SK-N-SH treated with all-trans-retinoic acid at 6 μM for 48 hours (cell line): ENCODE results near the gene RETREG1.

Source experiments
- ATAC-seq: fragments of 200-7000 bp; cut with Tn5 transposase; 3 replicates; pipeline ENCODE4 v1.9.1; 2020; ENCODE audit warnings: mild to moderate bottlenecking, moderate library complexity
- ARNTL ChIP-seq: fragments of 450-650 bp; formaldehyde crosslinking; IDR thresholded peaks from 2 replicates; pipeline ENCODE4 v1.5.0; 2020; ENCODE audit warnings: low read depth, mild to moderate bottlenecking, moderate library complexity, borderline replicate concordance
- BACH2 ChIP-seq: fragments of 250-450 bp; sonication (Bioruptor Pico); IDR thresholded peaks from 2 replicates; pipeline ENCODE4 v1.9.0; 2021; ENCODE audit warnings: mild to moderate bottlenecking, borderline replicate concordance
- CREB5 ChIP-seq: fragments of 250-450 bp; sonication (Bioruptor Pico); IDR thresholded peaks from 2 replicates; pipeline ENCODE4 v1.5.1; 2020; ENCODE audit warnings: low read depth, mild to moderate bottlenecking, moderate library complexity
- CSDC2 ChIP-seq: fragments of 250-450 bp; sonication (Bioruptor Pico); IDR thresholded peaks from 2 replicates; pipeline ENCODE4 v1.5.0; 2020; ENCODE audit warnings: mild to moderate bottlenecking, moderate library complexity
- CSRNP3 ChIP-seq: fragments of 250-450 bp; sonication (Bioruptor Pico); IDR thresholded peaks from 2 replicates; pipeline ENCODE4 v1.5.1; 2021; ENCODE audit warnings: mild to moderate bottlenecking, moderate library complexity
- ESRRG ChIP-seq: fragments of 250-450 bp; sonication (Bioruptor Pico); IDR thresholded peaks from 2 replicates; pipeline ENCODE4 v1.6.1; 2021; ENCODE audit warnings: mild to moderate bottlenecking
- GLIS3 ChIP-seq: fragments of 250-450 bp; sonication (Bioruptor Pico); IDR thresholded peaks from 2 replicates; pipeline ENCODE4 v1.5.0; 2020; ENCODE audit warnings: mild to moderate bottlenecking, moderate library complexity
- ISL1 ChIP-seq: fragments of 250-450 bp; sonication (Bioruptor Pico); IDR thresholded peaks from 2 replicates; pipeline ENCODE4 v2.1.2; 2022; ENCODE audit warnings: mild to moderate bottlenecking, moderate library complexity
- OSR1 ChIP-seq: fragments of 250-450 bp; sonication (Bioruptor Pico); IDR thresholded peaks from 2 replicates; pipeline ENCODE4 v1.8.0; 2022; ENCODE audit warnings: moderate library complexity, mild to moderate bottlenecking, inconsistent platforms
- PATZ1 ChIP-seq: fragments of 250-450 bp; sonication (Bioruptor Pico); IDR thresholded peaks from 2 replicates; pipeline ENCODE4 v1.8.0; 2020; ENCODE audit warnings: mild to moderate bottlenecking, moderate library complexity, borderline replicate concordance
- POU6F1 ChIP-seq: fragments of 250-450 bp; sonication (Bioruptor Pico); IDR thresholded peaks from 2 replicates; pipeline ENCODE4 v1.8.0; 2021; ENCODE audit warnings: low read depth, mild to moderate bottlenecking, moderate library complexity, borderline replicate concordance
- PPARA ChIP-seq: fragments of 250-450 bp; sonication (Bioruptor Pico); IDR thresholded peaks from 2 replicates; pipeline ENCODE4 v1.5.0; 2020; ENCODE audit warnings: mild to moderate bottlenecking, borderline replicate concordance
- RARB ChIP-seq: fragments of 250-450 bp; sonication (Bioruptor Pico); IDR thresholded peaks from 2 replicates; pipeline ENCODE4 v1.8.0; 2021; ENCODE audit warnings: mild to moderate bottlenecking, moderate library complexity
- SNAI2 ChIP-seq: fragments of 250-450 bp; sonication (Bioruptor Pico); IDR thresholded peaks from 2 replicates; pipeline ENCODE4 v1.5.0; 2020; ENCODE audit warnings: mild to moderate bottlenecking, moderate library complexity
- TCF4 ChIP-seq: fragments of 250-450 bp; sonication (Bioruptor Pico); IDR thresholded peaks from 2 replicates; pipeline ENCODE4 v1.8.0; 2021; ENCODE audit warnings: mild to moderate bottlenecking, moderate library complexity, borderline replicate concordance
- TOX ChIP-seq: fragments of 250-450 bp; sonication (Bioruptor Pico); IDR thresholded peaks from 2 replicates; pipeline ENCODE4 v1.8.0; 2021; ENCODE audit warnings: mild to moderate bottlenecking, moderate library complexity, borderline replicate concordance
- TSHZ2 ChIP-seq: fragments of 250-450 bp; sonication (Bioruptor Pico); IDR thresholded peaks from 2 replicates; pipeline ENCODE4 v1.5.0; 2020; ENCODE audit warnings: mild to moderate bottlenecking, moderate library complexity
- ZC3H10 ChIP-seq: fragments of 250-450 bp; sonication (Bioruptor Pico); IDR thresholded peaks from 2 replicates; pipeline ENCODE4 v1.5.1; 2021; ENCODE audit warnings: mild to moderate bottlenecking, moderate library complexity
- ZFP3 ChIP-seq: fragments of 250-450 bp; sonication (Bioruptor Pico); IDR thresholded peaks from 2 replicates; pipeline ENCODE4 v1.5.0; 2020; ENCODE audit warnings: mild to moderate bottlenecking, moderate library complexity
- ZFP30 ChIP-seq: fragments of 450-650 bp; formaldehyde crosslinking; IDR thresholded peaks from 2 replicates; pipeline ENCODE4 v1.5.0; 2022; ENCODE audit warnings: mild to moderate bottlenecking, moderate library complexity
- ZNF565 ChIP-seq: fragments of 450-650 bp; formaldehyde crosslinking; conservative IDR thresholded peaks from 2 replicates; pipeline ENCODE4 v1.5.0; 2020; ENCODE audit warnings: low read depth, mild to moderate bottlenecking, moderate library complexity
- ZNF70 ChIP-seq: fragments of 450-650 bp; formaldehyde crosslinking; IDR thresholded peaks from 2 replicates; pipeline ENCODE4 v1.5.0; 2020; ENCODE audit warnings: mild to moderate bottlenecking, moderate library complexity
- ZNF8 ChIP-seq: fragments of 450-650 bp; formaldehyde crosslinking; IDR thresholded peaks from 2 replicates; pipeline ENCODE4 v1.5.0; 2020; ENCODE audit warnings: mild to moderate bottlenecking, moderate library complexity

The RETREG1 gene

GRCh38 chr5:16660982-16661381 lies 44.2 kb upstream of the RETREG1 start:
- no peak for ATAC-seq
- TF ChIP-seq OSR1 (CRISPR knock-in tag) (no peak), TSHZ2 (CRISPR knock-in tag) (no peak), ZFP3 (no peak), RARB (CRISPR knock-in tag) (no peak), ZNF565 (CRISPR knock-in tag) (no peak), CREB5 (CRISPR knock-in tag) (no peak), CSRNP3 (no peak), BACH2 (CRISPR knock-in tag) (no peak), PPARA (CRISPR knock-in tag) (no peak), TCF4 (CRISPR knock-in tag) (no peak), ESRRG (CRISPR knock-in tag) (no peak), ISL1 (CRISPR knock-in tag) (no peak), GLIS3 (CRISPR knock-in tag) (no peak), ZNF8 (CRISPR knock-in tag) (no peak), ZC3H10 (no peak), ZNF70 (no peak)

GRCh38 chr5:16659536-16659935 lies 42.7 kb upstream of the RETREG1 start:
- ATAC-seq: no peak
- TF ChIP-seq ARNTL (CRISPR knock-in tag) (no peak), ISL1 (CRISPR knock-in tag) (no peak), POU6F1 (no peak), TOX (no peak), ESRRG (CRISPR knock-in tag) (no peak), ZC3H10 (no peak), PPARA (CRISPR knock-in tag) (no peak), ZNF565 (CRISPR knock-in tag) (no peak), ZNF70 (no peak), GLIS3 (CRISPR knock-in tag) (no peak), SNAI2 (no peak)

GRCh38 chr5:16656561-16657191 lies 39.9 kb upstream of the RETREG1 start:
- no peak for ATAC-seq
- TF ChIP-seq ARNTL (CRISPR knock-in tag) (no peak), OSR1 (CRISPR knock-in tag) (no peak), GLIS3 (CRISPR knock-in tag) (no peak), CREB5 (CRISPR knock-in tag) (no peak), TSHZ2 (CRISPR knock-in tag) (no peak), ZFP30 (CRISPR knock-in tag) (no peak), PATZ1 (CRISPR knock-in tag) (no peak), ESRRG (CRISPR knock-in tag) (no peak), CSDC2 (CRISPR knock-in tag) (no peak), POU6F1 (no peak), ZFP3 (no peak)
